Cardiac fibroblast (primary cell): ENCODE results near the gene MYLK4.

Experiments
- DNase-seq, 2 donors: peaks; one replicate each; pipeline versions ENCODE4 v3.0.0 to v3.0.0-alpha.2; 2010; ENCODE audit warnings: low read depth in 2 of 2
- H3K4me3 ChIP-seq, 2 donors: replicated peaks in 1 of 2; 1 replicate in 1 of 2; 2 replicates in 1 of 2; pipeline ENCODE4 v1.5.1; 2011; ENCODE audit warnings: low read depth in 2 of 2, low read length in 2 of 2, mild to moderate bottlenecking in 2 of 2, moderate library complexity in 1 of 2
- CTCF ChIP-seq: IDR thresholded peaks from one replicate; pipeline ENCODE4 v1.5.1; 2011; ENCODE audit warnings: low read depth, mild to moderate bottlenecking, low read length, inconsistent platforms

MYLK4 gene

DNA sequence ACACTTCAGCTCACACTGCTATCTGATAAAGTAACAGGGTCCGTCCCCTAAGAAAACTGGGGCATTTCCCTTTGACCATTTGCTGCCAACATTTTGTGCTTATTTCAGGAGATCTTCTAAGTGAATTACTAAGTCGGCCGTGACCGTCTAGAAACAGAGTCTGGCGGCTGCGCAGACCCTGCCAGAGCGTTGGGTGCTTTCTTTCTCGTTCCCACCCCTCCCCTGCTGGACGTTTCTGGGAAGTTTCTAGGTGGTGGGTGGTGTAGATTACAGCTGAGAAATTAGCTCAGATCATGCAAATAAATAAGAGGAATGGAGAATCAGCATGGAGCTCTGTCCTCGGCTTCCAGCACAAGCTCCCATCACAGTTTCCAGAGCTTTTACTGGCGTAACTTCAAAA is 128.1 kb downstream of the MYLK4 start:
- TF ChIP-seq CTCF: no peak
- no peak overlapping the region for H3K4me3 ChIP-seq
- peak in 1 of 2 donors; percentile 21 for DNase-seq

GRCh38 chr6:2619651-2620050 is 131.1 kb downstream of the MYLK4 start:
- DNase-seq: no peak
- no peak for TF ChIP-seq CTCF
- no peak overlapping the region for H3K4me3 ChIP-seq

- TF ChIP-seq CTCF: no peak
- no peak for DNase-seq
- H3K4me3 ChIP-seq: no peak overlapping the region
Observed at GRCh38 chr6:2617729-2618128, 133.0 kb downstream of the MYLK4 start.

- no peak for TF ChIP-seq CTCF
- H3K4me3 ChIP-seq: no peak overlapping the region
- DNase-seq: peak in 1 of 2 donors; percentile 25
Observed at GRCh38 chr6:2616811-2617210, 133.9 kb downstream of the MYLK4 start.

DNA sequence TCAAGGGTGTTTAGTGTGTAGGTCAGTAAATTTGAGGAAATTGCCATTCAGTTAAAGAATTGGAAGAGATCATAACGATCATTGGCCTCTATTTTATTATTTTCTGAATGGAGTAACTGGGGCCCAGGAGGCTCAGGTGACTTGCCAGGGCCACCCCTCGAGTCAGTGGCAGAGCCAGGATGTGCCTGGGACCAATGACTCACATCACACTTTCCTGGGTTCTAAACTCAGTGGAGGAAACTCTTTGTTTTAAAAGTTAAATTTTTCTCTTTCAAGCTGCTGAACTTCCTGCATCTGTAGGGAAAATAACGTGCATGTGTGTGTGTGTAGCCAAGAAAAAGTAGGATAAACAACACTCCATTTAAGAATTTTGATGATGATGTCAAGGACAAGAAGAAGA is 135.5 kb downstream of the MYLK4 start:
- no peak overlapping the region for H3K4me3 ChIP-seq
- no peak for DNase-seq
- TF ChIP-seq CTCF: no peak

- DNase-seq: no peak
- no peak for TF ChIP-seq CTCF
- no peak overlapping the region for H3K4me3 ChIP-seq
Observed at GRCh38 chr6:2614846-2615245, 135.9 kb downstream of the MYLK4 start.

GRCh38 chr6:2614155-2614554 is 136.6 kb downstream of the MYLK4 start:
- no peak overlapping the region for H3K4me3 ChIP-seq
- DNase-seq: no peak
- TF ChIP-seq CTCF: no peak
